OCI-LY3 (cell line): ENCODE data around the gene SART3.

Experiments
- H2AFZ ChIP-seq: fragments of 200-600, 300-600 bp; shearing (Covaris generic); 2 replicates; pipeline ENCODE4 v1.6.0; 2014; ENCODE audit warnings: antibody characterized with exemption, low read depth, low read length
- H3K27ac ChIP-seq: fragments of 200-600, 300-600 bp; sonication (generic); 2 replicates; pipeline ENCODE4 v1.5.1; 2014; ENCODE audit warnings: mild to moderate bottlenecking, low read length, moderate library complexity, mixed read lengths
- H3K27me3 ChIP-seq: fragments of 200-600, 300-600 bp; sonication (generic); 2 replicates; pipeline ENCODE4 v1.6.1; 2014; ENCODE audit warnings: low read depth, low read length, mixed read lengths
- H3K36me3 ChIP-seq: fragments of 200-600, 300-600 bp; sonication (generic); replicated peaks from 2 replicates; pipeline ENCODE3; 2014; ENCODE audit warnings: low read depth, low read length, mixed read lengths
- H3K4me1 ChIP-seq: fragments of 300-600, 200-600 bp; sonication (generic); 2 replicates; pipeline ENCODE4 v1.6.1; 2014; ENCODE audit warnings: low read length, mixed read lengths
- H3K4me2 ChIP-seq: fragments of 200-600, 300-600 bp; sonication (generic); 2 replicates; pipeline ENCODE4 v1.6.1; 2014; ENCODE audit warnings: low read length, mixed read lengths
- H3K4me3 ChIP-seq: fragments of 300-600, 200-600 bp; sonication (generic); 2 replicates; pipeline ENCODE4 v1.5.1; 2014; ENCODE audit warnings: antibody characterized with exemption, mild to moderate bottlenecking, low read length, moderate library complexity
- H3K79me2 ChIP-seq: fragments of 300-600, 200-600 bp; shearing (Covaris generic); 2 replicates; pipeline ENCODE4 v1.6.1; 2014; ENCODE audit warnings: mild to moderate bottlenecking, low read length, mixed read lengths
- H3K9ac ChIP-seq: fragments of 300-600, 200-600 bp; shearing (Covaris generic); 2 replicates; pipeline ENCODE4 v1.6.0; 2014; ENCODE audit warnings: mild to moderate bottlenecking, low read length, moderate library complexity
- H3K9me3 ChIP-seq: fragments of 200-600, 300-600 bp; shearing (Covaris generic); 2 replicates; pipeline ENCODE4 v1.6.1; 2014; ENCODE audit warnings: low read length, mixed read lengths; ENCODE audit not compliant: insufficient read depth
- H4K20me1 ChIP-seq: fragments of 200-600, 300-600 bp; sonication (generic); 2 replicates; pipeline ENCODE4 v1.6.1; 2016; ENCODE audit warnings: low read length, mixed read lengths; ENCODE audit not compliant: insufficient read depth
- EZH2phosphoT487 ChIP-seq: fragments of 200-600 bp; shearing (Covaris generic); IDR thresholded peaks from 2 replicates; pipeline ENCODE4 v1.6.1; 2018; ENCODE audit warnings: antibody characterized with exemption, mixed run types, low read depth
- TF ChIP-seq, protein P1 (sequence below): fragments of 200-600, 300-600 bp; sonication (generic); IDR thresholded peaks from 2 replicates; pipeline ENCODE4 v1.5.1; 2014; ENCODE audit warnings: antibody characterized with exemption, low read length, low read depth

The SART3 gene

GRCh38 chr12:108568338-108569154 is 7.6 kb upstream of the SART3 start:
- Histone ChIP-seq H3K4me3 (peak overlapping the region; percentile 53), H3K4me1 (peaks cover 99% of the 10 kb centered on the region), H3K27me3 (no peaks in the 10 kb centered on the region), H3K27ac (peak overlapping the region; percentile 99), H3K79me2 (peaks cover 16% of the 10 kb centered on the region), H3K9me3 (no peaks in the 10 kb centered on the region), H3K4me2 (peak overlapping the region; percentile 79), H4K20me1 (no peaks in the 10 kb centered on the region), H3K36me3 (peaks cover 46% of the 10 kb centered on the region), H2AFZ (no peak overlapping the region), H3K9ac (peak overlapping the region; percentile 85)
- no peak for TF ChIP-seq EZH2phosphoT487
- TF ChIP-seq, protein P1, sequence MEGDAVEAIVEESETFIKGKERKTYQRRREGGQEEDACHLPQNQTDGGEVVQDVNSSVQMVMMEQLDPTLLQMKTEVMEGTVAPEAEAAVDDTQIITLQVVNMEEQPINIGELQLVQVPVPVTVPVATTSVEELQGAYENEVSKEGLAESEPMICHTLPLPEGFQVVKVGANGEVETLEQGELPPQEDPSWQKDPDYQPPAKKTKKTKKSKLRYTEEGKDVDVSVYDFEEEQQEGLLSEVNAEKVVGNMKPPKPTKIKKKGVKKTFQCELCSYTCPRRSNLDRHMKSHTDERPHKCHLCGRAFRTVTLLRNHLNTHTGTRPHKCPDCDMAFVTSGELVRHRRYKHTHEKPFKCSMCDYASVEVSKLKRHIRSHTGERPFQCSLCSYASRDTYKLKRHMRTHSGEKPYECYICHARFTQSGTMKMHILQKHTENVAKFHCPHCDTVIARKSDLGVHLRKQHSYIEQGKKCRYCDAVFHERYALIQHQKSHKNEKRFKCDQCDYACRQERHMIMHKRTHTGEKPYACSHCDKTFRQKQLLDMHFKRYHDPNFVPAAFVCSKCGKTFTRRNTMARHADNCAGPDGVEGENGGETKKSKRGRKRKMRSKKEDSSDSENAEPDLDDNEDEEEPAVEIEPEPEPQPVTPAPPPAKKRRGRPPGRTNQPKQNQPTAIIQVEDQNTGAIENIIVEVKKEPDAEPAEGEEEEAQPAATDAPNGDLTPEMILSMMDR: 0 out of 2 replicates have a peak, but pooled peaks have one; percentile 6

DNA sequence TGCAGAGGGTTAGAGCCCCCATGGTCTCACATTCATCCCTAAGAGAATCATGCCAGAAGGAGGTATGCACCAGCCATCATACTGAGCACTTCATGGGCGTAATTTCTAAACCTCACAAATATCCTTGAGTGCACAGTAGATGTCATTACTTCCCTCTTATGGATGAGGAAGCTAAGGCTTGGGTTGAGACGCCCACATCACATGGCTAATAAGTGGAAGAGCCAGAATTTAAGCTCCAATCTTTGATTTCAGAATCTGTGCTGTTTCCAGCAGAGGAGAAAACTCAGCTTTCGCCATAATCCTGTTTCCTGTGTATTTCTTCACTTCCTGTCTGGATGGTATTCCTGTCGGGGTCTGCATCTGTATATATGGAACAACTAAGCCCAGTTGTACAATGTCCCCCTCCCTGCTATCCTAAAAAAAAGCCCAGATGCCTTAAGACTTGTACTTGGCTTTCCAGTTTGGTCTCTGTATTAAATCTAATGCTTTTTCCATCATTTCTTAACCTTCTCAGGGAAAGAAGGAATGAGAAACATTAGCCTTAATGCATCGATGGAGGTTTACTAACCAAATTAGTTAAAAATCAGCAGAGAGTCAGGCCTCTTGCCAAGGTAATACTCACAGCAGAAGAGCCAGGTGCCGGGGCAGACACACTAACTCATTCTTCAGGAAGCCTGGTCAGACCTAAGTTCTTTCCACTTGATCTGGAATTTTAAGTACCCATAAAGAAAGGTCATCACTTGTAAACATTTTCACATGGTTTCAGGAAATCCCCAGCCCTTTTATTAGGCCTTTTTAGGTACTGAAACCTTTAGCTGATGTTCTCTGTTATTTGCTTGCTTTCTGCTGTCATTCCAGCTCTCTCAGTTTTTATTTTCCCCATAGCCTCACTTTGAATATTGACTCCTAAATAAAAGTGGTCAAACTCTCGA is 6.7 kb upstream of the SART3 start:
- Histone ChIP-seq H3K36me3 (peaks cover 46% of the 10 kb centered on the region), H4K20me1 (no peaks in the 10 kb centered on the region), H2AFZ (no peak overlapping the region), H3K27ac (peak overlapping the region; percentile 99), H3K9ac (peak overlapping the region; percentile 85), H3K9me3 (no peaks in the 10 kb centered on the region), H3K4me3 (peak overlapping the region; percentile 53), H3K4me1 (peaks cover 91% of the 10 kb centered on the region), H3K4me2 (peak overlapping the region; percentile 79), H3K27me3 (no peaks in the 10 kb centered on the region), H3K79me2 (peaks cover 25% of the 10 kb centered on the region)
- TF ChIP-seq, protein P1: no peak
- no peak for TF ChIP-seq EZH2phosphoT487

- Histone ChIP-seq H3K4me1 (peaks cover 78% of the 10 kb centered on the region), H3K27me3 (no peaks in the 10 kb centered on the region), H4K20me1 (no peaks in the 10 kb centered on the region), H3K9me3 (no peaks in the 10 kb centered on the region), H3K36me3 (peaks cover 46% of the 10 kb centered on the region), H3K27ac (peak overlapping the region; percentile 99), H3K4me3 (no peak overlapping the region), H3K4me2 (peak overlapping the region; percentile 79), H3K79me2 (peaks cover 31% of the 10 kb centered on the region), H3K9ac (peak overlapping the region; percentile 85; the same call in 1 of the 2 replicates), H2AFZ (no peak overlapping the region)
- TF ChIP-seq, protein P1: no peak
These were observed 5.5 kb upstream of the SART3 start for GRCh38 chr12:108566452-108566851.

GRCh38 chr12:108565976-108566375 is 5.0 kb upstream of the SART3 start:
- H2AFZ ChIP-seq: no peak overlapping the region
- no peaks in the 10 kb centered on the region for H3K9me3 ChIP-seq
- peak overlapping the region; percentile 79 for H3K4me2 ChIP-seq
- H3K27ac ChIP-seq: peak overlapping the region; percentile 99
- peak overlapping the region; percentile 85 for H3K9ac ChIP-seq
- TF ChIP-seq, protein P1: no peak
- no peak for TF ChIP-seq EZH2phosphoT487
- H4K20me1 ChIP-seq: no peaks in the 10 kb centered on the region
- H3K36me3 ChIP-seq: peaks cover 42% of the 10 kb centered on the region
- peaks cover 32% of the 10 kb centered on the region for H3K79me2 ChIP-seq
- H3K4me1 ChIP-seq: peaks cover 74% of the 10 kb centered on the region
- peak overlapping the region; percentile 4; the same call in 1 of the 2 replicates for H3K4me3 ChIP-seq
- H3K27me3 ChIP-seq: no peaks in the 10 kb centered on the region
